Ovary (tissue), 3 donors: ENCODE results near the gene FADD.

Experiments
- EP300 ChIP-seq: sonication (generic); formaldehyde crosslinking; IDR thresholded peaks from one replicate; pipeline ENCODE4 v1.6.1; 2017; ENCODE audit warnings: antibody characterized with exemption
- POLR2A ChIP-seq: fragments of 450-650 bp; IDR thresholded peaks from one replicate; pipeline ENCODE4 v1.6.1; 2017; ENCODE audit warnings: antibody characterized with exemption, mild to moderate bottlenecking, moderate library complexity
- TF ChIP-seq, protein P1 (sequence below), 3 donors: fragments of 450-650 bp in 2 of 3; fragments of 200-600 bp in 1 of 3; IDR thresholded peaks; one replicate each; pipeline versions ENCODE4 v1.5.1 to v1.8.0; 2016 to 2022; ENCODE audit warnings: antibody characterized with exemption in 3 of 3, mild to moderate bottlenecking in 1 of 3
- donor health status: DM: no; HTN: no; CAD: no.

DNA sequence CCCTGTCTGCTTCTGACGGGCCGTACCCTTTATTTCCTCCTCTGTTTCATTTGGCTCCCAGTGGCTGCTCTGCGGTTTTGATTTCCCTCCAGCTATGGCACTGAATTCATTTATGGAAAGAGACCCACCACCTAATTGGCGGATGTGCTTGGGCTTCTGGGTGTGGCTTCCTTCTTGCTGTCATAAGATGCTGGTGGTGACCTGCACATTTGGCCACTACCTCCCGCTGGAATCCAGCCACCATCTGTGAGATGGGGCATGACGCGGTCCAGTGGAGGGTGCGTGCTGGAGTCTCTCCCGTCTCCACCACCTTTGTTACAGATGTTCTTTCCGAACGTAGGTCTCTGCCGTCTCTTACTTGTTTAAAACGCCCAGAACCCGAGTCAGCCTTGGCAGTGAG, 47.7 kb upstream of the FADD start:
- no peak for TF ChIP-seq POLR2A
- TF ChIP-seq, protein P1, sequence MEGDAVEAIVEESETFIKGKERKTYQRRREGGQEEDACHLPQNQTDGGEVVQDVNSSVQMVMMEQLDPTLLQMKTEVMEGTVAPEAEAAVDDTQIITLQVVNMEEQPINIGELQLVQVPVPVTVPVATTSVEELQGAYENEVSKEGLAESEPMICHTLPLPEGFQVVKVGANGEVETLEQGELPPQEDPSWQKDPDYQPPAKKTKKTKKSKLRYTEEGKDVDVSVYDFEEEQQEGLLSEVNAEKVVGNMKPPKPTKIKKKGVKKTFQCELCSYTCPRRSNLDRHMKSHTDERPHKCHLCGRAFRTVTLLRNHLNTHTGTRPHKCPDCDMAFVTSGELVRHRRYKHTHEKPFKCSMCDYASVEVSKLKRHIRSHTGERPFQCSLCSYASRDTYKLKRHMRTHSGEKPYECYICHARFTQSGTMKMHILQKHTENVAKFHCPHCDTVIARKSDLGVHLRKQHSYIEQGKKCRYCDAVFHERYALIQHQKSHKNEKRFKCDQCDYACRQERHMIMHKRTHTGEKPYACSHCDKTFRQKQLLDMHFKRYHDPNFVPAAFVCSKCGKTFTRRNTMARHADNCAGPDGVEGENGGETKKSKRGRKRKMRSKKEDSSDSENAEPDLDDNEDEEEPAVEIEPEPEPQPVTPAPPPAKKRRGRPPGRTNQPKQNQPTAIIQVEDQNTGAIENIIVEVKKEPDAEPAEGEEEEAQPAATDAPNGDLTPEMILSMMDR (IDR thresholded peaks at IDR 0.05): no peak
- no peak for TF ChIP-seq EP300
